ENCODE data around the gene PLS1.
"Not testable (repeated sequence)": the region's sequence is repeated elsewhere in the genome, so short reads cannot be mapped to it uniquely, and the experiment has no call there.

Gene PLS1

DNA sequence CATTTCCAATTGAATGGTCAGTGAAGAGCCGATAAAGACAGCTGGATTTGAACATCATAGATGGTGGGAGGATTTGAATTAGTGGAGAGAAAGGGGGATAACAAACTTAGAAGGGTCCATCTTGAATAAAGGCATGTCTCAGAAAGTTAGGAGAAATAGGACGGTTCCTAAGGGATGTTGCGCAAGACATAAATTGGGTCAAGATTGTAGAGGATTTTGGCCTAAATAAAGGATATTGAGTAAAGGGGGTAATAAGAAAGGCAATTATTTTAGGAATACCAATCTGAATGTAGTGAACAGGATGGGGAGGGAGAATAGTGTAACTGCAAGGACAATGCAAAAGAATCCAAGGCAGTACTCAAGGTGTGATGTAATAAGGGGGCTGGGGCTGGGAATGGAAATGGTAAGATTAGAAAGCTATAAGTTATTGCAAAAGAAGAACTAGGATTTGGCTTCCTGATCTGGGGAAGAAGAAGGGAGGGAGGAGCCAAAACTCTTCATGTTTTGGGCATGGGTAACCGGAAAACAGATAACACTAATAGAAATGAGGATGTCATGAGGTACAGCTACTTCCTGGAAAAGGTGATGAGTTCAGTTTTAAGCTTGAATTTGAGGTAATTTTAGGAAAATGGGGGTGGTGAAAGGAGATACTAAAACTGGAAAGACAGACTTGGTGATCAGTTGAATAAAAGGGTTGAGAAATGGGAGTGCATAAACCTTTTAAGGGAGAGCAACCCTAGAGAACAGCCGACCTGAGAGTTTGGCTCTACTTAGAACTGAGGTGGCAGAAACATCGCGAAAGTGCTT, 110.3 kb downstream of the PLS1 start:
- Histone ChIP-seq H3K56ac (ENCODE audit: low read length) (no peak overlapping the region), H3K79me1 (ENCODE audit: low read length) (no peaks in the 10 kb centered on the region), H4K5ac (ENCODE audit: low read length) (no peak overlapping the region), H2BK5ac (ENCODE audit: low read length) (no peak overlapping the region), H2BK15ac (replicated peaks; ENCODE audit: low read depth) (no peak overlapping the region), H3K36me3 (ENCODE audit: control insufficient read depth, insufficient read depth, low read length) (no peaks in the 10 kb centered on the region), H4K8ac (ENCODE audit: low read depth, low read length) (no peak overlapping the region), H3K18ac (ENCODE audit: low read length) (no peak overlapping the region), H3K4ac (ENCODE audit: low read depth, low read length) (no peak overlapping the region), H3K27ac (ENCODE audit: low read depth, low read length) (no peak overlapping the region), H3K79me2 (ENCODE audit: control insufficient read depth, insufficient read depth, low read length) (no peaks in the 10 kb centered on the region), H3K4me3 (ENCODE audit: low read length) (no peak overlapping the region), H3K9ac (ENCODE audit: low read length) (no peak overlapping the region), H3K27me3 (ENCODE audit: insufficient read depth, low read length, poor library complexity) (no peaks in the 10 kb centered on the region), H2BK120ac (ENCODE audit: low read depth, low read length) (no peak overlapping the region), H3K4me2 (ENCODE audit: low read length) (no peak overlapping the region), H3K4me1 (ENCODE audit: control insufficient read depth, low read depth, low read length) (peaks cover 2% of the 10 kb centered on the region), H3K23ac (ENCODE audit: low read length) (no peak overlapping the region), H2AK5ac (ENCODE audit: low read length) (no peak overlapping the region)
- WGBS (ENCODE audit: extremely low coverage, insufficient coverage, low lambda C conversion rate) = no CpG with 5 or more reads among the region's 7 CpGs
- no peak for DNase-seq

DNA sequence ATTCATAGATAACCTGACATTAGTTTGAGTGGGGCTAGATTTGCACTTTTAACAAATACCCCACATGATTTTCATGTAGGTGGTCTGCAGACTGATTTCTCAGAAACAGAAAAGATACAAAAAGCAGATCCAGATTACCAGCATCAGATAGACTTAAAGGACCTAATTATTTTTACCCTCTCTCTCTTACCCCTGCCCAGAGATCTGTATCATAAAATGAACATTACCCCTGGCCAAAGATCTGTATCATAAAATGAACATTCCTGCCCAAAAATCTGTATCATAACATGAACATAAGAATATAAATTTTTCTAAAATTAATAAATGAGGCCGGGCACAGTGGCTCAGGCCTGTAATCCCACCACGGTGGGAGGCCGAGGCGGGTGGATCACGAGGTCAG, 113.0 kb downstream of the PLS1 start:
- WGBS (ENCODE audit: extremely low coverage, insufficient coverage, low lambda C conversion rate) = no CpG with 5 or more reads among the region's 5 CpGs
- Histone ChIP-seq H3K4me2 (ENCODE audit: low read length) (no peak overlapping the region), H3K4ac (ENCODE audit: low read depth, low read length) (no peak overlapping the region), H3K56ac (ENCODE audit: low read length) (no peak overlapping the region), H4K8ac (ENCODE audit: low read depth, low read length) (no peak overlapping the region), H3K23ac (ENCODE audit: low read length) (no peak overlapping the region), H3K79me2 (ENCODE audit: control insufficient read depth, insufficient read depth, low read length) (no peaks in the 10 kb centered on the region), H3K4me1 (ENCODE audit: control insufficient read depth, low read depth, low read length) (peaks cover 2% of the 10 kb centered on the region), H3K27me3 (ENCODE audit: insufficient read depth, low read length, poor library complexity) (no peaks in the 10 kb centered on the region), H2BK120ac (ENCODE audit: low read depth, low read length) (no peak overlapping the region), H2BK15ac (replicated peaks; ENCODE audit: low read depth) (no peak overlapping the region), H2BK5ac (ENCODE audit: low read length) (no peak overlapping the region), H3K36me3 (ENCODE audit: control insufficient read depth, insufficient read depth, low read length) (no peaks in the 10 kb centered on the region), H3K9ac (ENCODE audit: low read length) (no peak overlapping the region), H3K79me1 (ENCODE audit: low read length) (no peaks in the 10 kb centered on the region), H4K5ac (ENCODE audit: low read length) (no peak overlapping the region), H3K18ac (ENCODE audit: low read length) (no peak overlapping the region), H2AK5ac (ENCODE audit: low read length) (no peak overlapping the region), H3K4me3 (ENCODE audit: low read length) (no peak overlapping the region), H3K27ac (ENCODE audit: low read depth, low read length) (no peak overlapping the region)
- DNase-seq = no peak

DNA sequence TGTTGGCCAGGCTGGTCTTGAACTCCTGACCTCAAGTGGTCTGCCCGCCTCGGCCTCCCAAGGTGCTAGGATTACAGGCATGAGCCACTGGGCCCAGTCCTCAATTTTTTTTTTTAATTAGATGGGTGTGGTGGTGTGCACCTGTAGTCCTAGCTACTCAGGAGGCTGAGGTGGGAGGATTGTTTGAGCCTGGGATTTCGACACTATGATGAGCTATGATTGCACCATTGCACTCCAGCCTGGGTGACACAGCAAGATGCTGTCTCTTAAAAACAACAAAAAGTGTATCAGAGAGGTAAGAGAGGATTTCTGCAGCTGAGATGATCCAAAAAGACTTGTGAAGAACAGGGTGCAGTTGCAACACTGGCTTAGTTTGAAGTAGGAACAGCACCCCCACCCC, 118.7 kb downstream of the PLS1 start:
- WGBS (ENCODE audit: extremely low coverage, insufficient coverage, low lambda C conversion rate) = no CpG with 5 or more reads among the region's 3 CpGs
- H2AK5ac ChIP-seq (ENCODE audit: low read length); H2BK120ac ChIP-seq (ENCODE audit: low read depth, low read length); H3K79me1 ChIP-seq (ENCODE audit: low read length); H3K4me3 ChIP-seq (ENCODE audit: low read length); H4K5ac ChIP-seq (ENCODE audit: low read length); H3K4me2 ChIP-seq (ENCODE audit: low read length); H3K4me1 ChIP-seq (ENCODE audit: control insufficient read depth, low read depth, low read length); H3K27me3 ChIP-seq (ENCODE audit: insufficient read depth, low read length, poor library complexity); DNase-seq; H3K4ac ChIP-seq (ENCODE audit: low read depth, low read length); H2BK15ac ChIP-seq (replicated peaks; ENCODE audit: low read depth); H4K8ac ChIP-seq (ENCODE audit: low read depth, low read length); H3K18ac ChIP-seq (ENCODE audit: low read length); H3K27ac ChIP-seq (ENCODE audit: low read depth, low read length); H3K56ac ChIP-seq (ENCODE audit: low read length); H3K79me2 ChIP-seq (ENCODE audit: control insufficient read depth, insufficient read depth, low read length); H3K9ac ChIP-seq (ENCODE audit: low read length); H3K36me3 ChIP-seq (ENCODE audit: control insufficient read depth, insufficient read depth, low read length); H3K23ac ChIP-seq (ENCODE audit: low read length); H2BK5ac ChIP-seq (ENCODE audit: low read length): not testable (repeated sequence)

DNA sequence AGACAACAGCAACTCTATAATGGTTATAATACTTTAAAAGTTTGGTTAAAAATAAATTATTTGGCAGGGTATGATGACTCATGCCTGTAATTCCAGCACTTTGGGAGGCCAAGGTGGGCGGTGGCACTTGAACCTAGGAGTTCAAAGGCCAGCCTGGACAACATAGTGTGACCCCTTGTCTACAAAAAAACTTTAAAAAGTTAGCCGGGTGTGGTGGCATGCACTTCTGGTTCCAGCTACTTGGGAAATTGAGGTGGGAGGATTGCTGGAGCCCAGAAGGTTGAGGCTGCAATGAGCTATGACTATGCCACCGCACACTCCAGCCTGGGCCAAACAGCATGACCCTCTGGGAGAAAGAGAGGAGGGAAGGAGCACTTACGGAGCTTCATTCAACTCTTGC, 119.9 kb downstream of the PLS1 start:
- H3K4ac ChIP-seq (ENCODE audit: low read depth, low read length) = no peak overlapping the region
- no peak overlapping the region for H2BK5ac ChIP-seq (ENCODE audit: low read length)
- WGBS (ENCODE audit: extremely low coverage, insufficient coverage, low lambda C conversion rate) = no CpG with 5 or more reads among the region's 4 CpGs
- H3K4me2 ChIP-seq (ENCODE audit: low read length) = no peak overlapping the region
- no peak overlapping the region for H2BK15ac ChIP-seq (replicated peaks; ENCODE audit: low read depth)
- no peak overlapping the region for H2AK5ac ChIP-seq (ENCODE audit: low read length)
- H3K36me3 ChIP-seq (ENCODE audit: control insufficient read depth, insufficient read depth, low read length) = no peaks in the 10 kb centered on the region
- no peak overlapping the region for H3K4me3 ChIP-seq (ENCODE audit: low read length)
- no peaks in the 10 kb centered on the region for H3K27me3 ChIP-seq (ENCODE audit: insufficient read depth, low read length, poor library complexity)
- no peak overlapping the region for H3K27ac ChIP-seq (ENCODE audit: low read depth, low read length)
- H3K56ac ChIP-seq (ENCODE audit: low read length) = no peak overlapping the region
- no peaks in the 10 kb centered on the region for H3K79me1 ChIP-seq (ENCODE audit: low read length)
- no peaks in the 10 kb centered on the region for H3K79me2 ChIP-seq (ENCODE audit: control insufficient read depth, insufficient read depth, low read length)
- no peak for DNase-seq
- no peak overlapping the region for H4K8ac ChIP-seq (ENCODE audit: low read depth, low read length)
- no peak overlapping the region for H2BK120ac ChIP-seq (ENCODE audit: low read depth, low read length)
- H4K5ac ChIP-seq (ENCODE audit: low read length) = no peak overlapping the region
- H3K4me1 ChIP-seq (ENCODE audit: control insufficient read depth, low read depth, low read length) = no peaks in the 10 kb centered on the region
- no peak overlapping the region for H3K9ac ChIP-seq (ENCODE audit: low read length)
- no peak overlapping the region for H3K23ac ChIP-seq (ENCODE audit: low read length)
- no peak overlapping the region for H3K18ac ChIP-seq (ENCODE audit: low read length)

DNA sequence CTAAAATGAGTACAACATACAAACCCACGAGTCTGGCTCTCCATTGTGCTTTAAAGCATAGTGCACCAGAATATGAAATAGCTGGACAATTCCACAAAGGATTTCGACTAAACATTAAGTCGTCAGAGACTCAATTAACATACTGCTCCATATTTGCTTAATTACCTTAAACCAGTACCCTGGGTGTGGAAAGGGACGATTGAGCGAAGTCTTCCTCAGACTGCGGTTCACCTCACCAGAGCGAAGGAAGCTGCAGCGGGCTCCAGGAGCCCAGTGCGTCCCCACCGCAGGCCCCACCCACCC, 127.4 kb downstream of the PLS1 start:
- H2BK5ac ChIP-seq (ENCODE audit: low read length) = no peak overlapping the region
- DNase-seq = no peak
- peak overlapping the region; percentile 17 for H4K5ac ChIP-seq (ENCODE audit: low read length)
- H3K4me2 ChIP-seq (ENCODE audit: low read length) = peak overlapping the region; percentile 35
- no peak overlapping the region for H4K8ac ChIP-seq (ENCODE audit: low read depth, low read length)
- H2BK15ac ChIP-seq (replicated peaks; ENCODE audit: low read depth) = no peak overlapping the region
- peaks cover 3% of the 10 kb centered on the region for H3K79me1 ChIP-seq (ENCODE audit: low read length)
- H3K4ac ChIP-seq (ENCODE audit: low read depth, low read length) = no peak overlapping the region
- H3K9ac ChIP-seq (ENCODE audit: low read length) = peak overlapping the region; percentile 60
- H3K4me1 ChIP-seq (ENCODE audit: control insufficient read depth, low read depth, low read length) = no peaks in the 10 kb centered on the region
- WGBS (ENCODE audit: extremely low coverage, insufficient coverage, low lambda C conversion rate) = no CpG with 5 or more reads among the region's 10 CpGs
- H3K36me3 ChIP-seq (ENCODE audit: control insufficient read depth, insufficient read depth, low read length) = no peaks in the 10 kb centered on the region
- peak overlapping the region; percentile 56 for H3K56ac ChIP-seq (ENCODE audit: low read length)
- no peaks in the 10 kb centered on the region for H3K79me2 ChIP-seq (ENCODE audit: control insufficient read depth, insufficient read depth, low read length)
- H2BK120ac ChIP-seq (ENCODE audit: low read depth, low read length) = no peak overlapping the region
- H3K23ac ChIP-seq (ENCODE audit: low read length) = no peak overlapping the region
- H3K18ac ChIP-seq (ENCODE audit: low read length) = no peak overlapping the region
- no peaks in the 10 kb centered on the region for H3K27me3 ChIP-seq (ENCODE audit: insufficient read depth, low read length, poor library complexity)
- H2AK5ac ChIP-seq (ENCODE audit: low read length) = no peak overlapping the region
- H3K27ac ChIP-seq (ENCODE audit: low read depth, low read length) = no peak overlapping the region
- peak overlapping the region; percentile 2 for H3K4me3 ChIP-seq (ENCODE audit: low read length)
